ENCODE measurements around the gene C1QTNF1. TPM values are rescaled to one million over a fixed set of nuclear protein-coding genes. Genes with fewer than 3 reads are reported as not detected.

Gene C1QTNF1
- polyA plus RNA-seq, 1 donor (not counting 4 experiments of a cell fraction or from before 2014, with no cell fraction given): 6.6 TPM

- dilution Hi-C loops (cut with MboI; ENCODE audit: extremely low pct_ligation_motif_present, low sequenced_read_pairs): no loop called here
- Histone ChIP-seq H3K9ac (ENCODE audit: control insufficient read depth, extremely low read depth, insufficient read depth, low read length) (no peak overlapping the region), H3K4me1 (ENCODE audit: control insufficient read depth, extremely low read depth, insufficient read depth, low read length) (no peaks in the 10 kb centered on the region), H3K4me3 (ENCODE audit: control insufficient read depth in 2 of 3, extremely low read depth in 1 of 3, insufficient read depth in 2 of 3, low read depth in 1 of 3, low read length in 3 of 3) (no peak overlapping the region), H3K9me3 (ENCODE audit: control insufficient read depth, low read depth, low read length) (no peaks in the 10 kb centered on the region), H3K79me2 (ENCODE audit: control insufficient read depth, insufficient read depth, low read length) (no peaks in the 10 kb centered on the region), H2AFZ (ENCODE audit: control insufficient read depth, low read length) (no peak overlapping the region), H3K9me1 (ENCODE audit: control insufficient read depth, extremely low read depth, insufficient read depth, low read length) (no peaks in the 10 kb centered on the region), H3K4me2 (ENCODE audit: control insufficient read depth, extremely low read depth, insufficient read depth, low read depth, low read length) (peak overlapping the region; percentile 80), H3K27ac (ENCODE audit: control insufficient read depth, insufficient read depth, low read length) (no peak overlapping the region), H4K20me1 (ENCODE audit: control insufficient read depth, extremely low read depth, insufficient read depth, low read length) (no peaks in the 10 kb centered on the region), H3K36me3 (ENCODE audit: control insufficient read depth in 2 of 2, extremely low read depth in 1 of 2, insufficient read depth in 2 of 2, low read length in 2 of 2) (peaks cover 15 to 17% of the 10 kb centered on the region in 2 experiments), H3K27me3 (ENCODE audit: control insufficient read depth, extremely low read depth, insufficient read depth, low read length) (no peaks in the 10 kb centered on the region)
- FAIRE-seq (no peak), DNase-seq (ENCODE audit: low read depth, low spot score) (no peak)
- TF ChIP-seq EZH2 (IDR thresholded peaks at IDR 0.05; ENCODE audit: low read length): no peak
Observed at GRCh38 chr17:79075861-79076406, 52.0 kb downstream of the C1QTNF1 start.

GRCh38 chr17:79077587-79077986 lies 53.6 kb downstream of the C1QTNF1 start:
- FAIRE-seq: no peak
- H3K4me3 ChIP-seq (ENCODE audit: control insufficient read depth in 2 of 3, extremely low read depth in 1 of 3, insufficient read depth in 2 of 3, low read depth in 1 of 3, low read length in 3 of 3): no peak overlapping the region
- no peak overlapping the region for H3K27ac ChIP-seq (ENCODE audit: control insufficient read depth, insufficient read depth, low read length)
- H2AFZ ChIP-seq (ENCODE audit: control insufficient read depth, low read length): no peak overlapping the region
- no peak for DNase-seq (ENCODE audit: low read depth, low spot score)
- no peak for TF ChIP-seq EZH2 (IDR thresholded peaks at IDR 0.05; ENCODE audit: low read length)
- no peak for TF ChIP-seq CTCF (optimal IDR thresholded peaks at IDR 0.05 in 1 of 3, IDR thresholded peaks at IDR 0.05 in 1 of 3, conservative IDR thresholded peaks at IDR 0.05 in 1 of 3; ENCODE audit: extremely low read depth in 1 of 3, insufficient read depth in 2 of 3, low read length in 3 of 3)
- no peaks in the 10 kb centered on the region for H3K27me3 ChIP-seq (ENCODE audit: control insufficient read depth, extremely low read depth, insufficient read depth, low read length)
- dilution Hi-C loops (cut with MboI; ENCODE audit: extremely low pct_ligation_motif_present, low sequenced_read_pairs): no loop called here
- no peaks in the 10 kb centered on the region for H3K9me1 ChIP-seq (ENCODE audit: control insufficient read depth, extremely low read depth, insufficient read depth, low read length)
- no peaks in the 10 kb centered on the region for H3K79me2 ChIP-seq (ENCODE audit: control insufficient read depth, insufficient read depth, low read length)
- H3K9ac ChIP-seq (ENCODE audit: control insufficient read depth, extremely low read depth, insufficient read depth, low read length): no peak overlapping the region
- peaks cover 15 to 17% of the 10 kb centered on the region in 2 experiments for H3K36me3 ChIP-seq (ENCODE audit: control insufficient read depth in 2 of 2, extremely low read depth in 1 of 2, insufficient read depth in 2 of 2, low read length in 2 of 2)
- H3K9me3 ChIP-seq (ENCODE audit: control insufficient read depth, low read depth, low read length): no peaks in the 10 kb centered on the region
- no peaks in the 10 kb centered on the region for H3K4me1 ChIP-seq (ENCODE audit: control insufficient read depth, extremely low read depth, insufficient read depth, low read length)
- H3K4me2 ChIP-seq (ENCODE audit: control insufficient read depth, extremely low read depth, insufficient read depth, low read depth, low read length): no peak overlapping the region
- H4K20me1 ChIP-seq (ENCODE audit: control insufficient read depth, extremely low read depth, insufficient read depth, low read length): no peaks in the 10 kb centered on the region
